HG02884 (cell line): ENCODE measurements around the gene IP6K3.

ENCODE experiments used
- ATAC-seq: cut with Tn5 transposase; IDR thresholded peaks from one replicate; pipeline ENCODE4 v1.9.1; 2021; ENCODE audit warnings: mild to moderate bottlenecking, moderate library complexity; ENCODE audit not compliant: unreplicated experiment

The IP6K3 gene

GRCh38 chr6:33761922-33762629 lies 15.4 kb upstream of the IP6K3 start:
- ATAC-seq, result no peak

GRCh38 chr6:33761581-33761921 lies 14.8 kb upstream of the IP6K3 start:
- ATAC-seq, result no peak

DNA sequence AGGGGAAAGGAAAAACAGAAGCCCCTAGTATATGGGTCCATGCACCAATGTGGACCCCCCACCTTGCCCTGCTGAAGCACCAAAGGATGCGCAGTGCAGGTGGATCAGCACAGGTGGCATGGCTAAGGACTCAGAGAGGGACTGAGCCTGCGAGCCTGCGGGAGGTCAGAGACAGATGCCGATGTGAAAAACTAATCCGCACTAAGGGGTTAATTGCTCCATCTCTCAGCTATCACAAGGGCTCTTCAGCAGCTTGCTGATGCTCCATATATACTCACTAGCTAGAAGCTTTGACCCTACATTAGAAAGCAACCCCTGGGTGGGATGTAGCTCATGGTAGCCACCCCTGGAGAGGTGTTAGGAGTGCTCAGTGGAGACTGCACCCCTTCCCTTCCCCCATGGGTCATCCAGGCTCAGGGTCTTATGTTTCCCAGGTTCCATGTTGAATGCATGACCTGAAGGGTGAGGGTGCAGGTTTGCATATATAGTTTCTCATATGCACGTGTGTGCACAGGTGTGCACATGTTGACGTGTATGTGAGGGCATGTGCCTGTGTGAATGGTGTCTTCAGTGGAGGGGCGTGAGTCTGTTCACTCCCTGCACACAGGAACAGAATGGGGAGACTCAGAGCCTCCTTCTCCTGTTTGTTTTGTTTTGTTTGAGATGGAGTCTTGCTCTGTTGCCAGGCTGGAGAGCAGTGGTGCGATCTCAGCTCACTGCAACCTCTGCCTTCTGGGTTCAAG lies 13.4 kb upstream of the IP6K3 start:
- no peak for ATAC-seq

- no peak for ATAC-seq
Observed at GRCh38 chr6:33758815-33759216, 12.1 kb upstream of the IP6K3 start.

- no peak for ATAC-seq
Observed at GRCh38 chr6:33757906-33758305, 11.2 kb upstream of the IP6K3 start.

DNA sequence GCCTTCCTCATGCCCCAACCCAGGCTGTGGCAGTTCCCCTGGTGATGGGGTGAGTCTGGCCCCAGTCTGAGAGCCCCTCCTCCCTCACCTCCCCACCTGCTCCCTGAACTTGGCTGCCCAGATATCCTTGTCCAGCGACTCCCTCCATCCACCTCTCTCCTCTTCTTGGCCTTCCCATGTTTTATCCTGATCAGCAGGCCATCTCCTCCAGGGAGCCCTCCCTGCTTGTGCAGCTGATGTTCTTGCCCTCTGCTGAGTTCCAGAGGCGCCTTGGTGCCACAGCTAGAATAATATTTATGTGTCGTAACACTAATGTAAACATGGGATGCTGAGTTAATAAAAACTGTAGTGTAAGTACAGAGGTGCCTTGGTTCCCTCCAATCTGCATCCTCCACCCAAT lies 10.4 kb upstream of the IP6K3 start:
- ATAC-seq, result no peak

- ATAC-seq, result no peak
Observed at GRCh38 chr6:33756211-33756954, 9.7 kb upstream of the IP6K3 start.

DNA sequence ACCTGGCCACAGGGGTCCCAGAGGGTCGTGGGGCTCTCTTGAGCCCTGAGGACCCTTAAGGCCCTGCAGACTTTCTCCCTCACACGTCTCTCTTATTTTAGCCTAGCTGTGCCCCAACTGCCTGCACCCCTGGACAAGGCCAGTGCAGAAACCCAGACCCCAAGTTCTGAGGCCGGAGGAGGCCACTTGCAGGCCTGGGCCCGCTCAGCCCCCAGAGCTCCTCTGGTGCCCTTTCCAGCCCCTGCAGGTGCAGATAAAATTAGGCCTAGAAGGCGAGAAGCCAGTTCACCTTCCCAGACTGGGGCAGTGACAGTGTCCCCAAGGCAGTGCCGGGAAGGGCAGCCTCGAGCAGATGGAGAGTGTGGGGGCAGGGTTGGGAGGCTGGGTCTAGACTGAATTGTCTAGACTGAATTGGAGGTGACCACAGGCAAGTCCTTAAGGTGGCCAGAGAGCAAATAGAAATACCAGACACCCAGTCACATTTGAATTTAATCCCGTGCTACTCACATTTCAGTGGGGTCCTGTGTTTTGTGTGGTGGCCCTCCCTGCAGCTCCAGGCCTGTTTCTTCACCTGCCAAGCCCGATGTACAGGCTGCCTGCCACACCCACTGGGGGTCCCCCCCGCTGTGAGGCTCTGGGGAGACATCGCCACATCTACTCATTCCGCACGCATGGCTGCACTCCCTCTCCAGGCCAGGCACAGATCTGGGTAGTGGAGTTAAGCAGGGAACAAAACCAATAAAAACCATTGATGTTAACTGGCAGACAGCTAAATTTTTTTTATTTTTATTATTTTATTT lies 8.6 kb upstream of the IP6K3 start:
- no peak for ATAC-seq

- ATAC-seq, result no peak
Observed at GRCh38 chr6:33754222-33754621, 7.5 kb upstream of the IP6K3 start.

DNA sequence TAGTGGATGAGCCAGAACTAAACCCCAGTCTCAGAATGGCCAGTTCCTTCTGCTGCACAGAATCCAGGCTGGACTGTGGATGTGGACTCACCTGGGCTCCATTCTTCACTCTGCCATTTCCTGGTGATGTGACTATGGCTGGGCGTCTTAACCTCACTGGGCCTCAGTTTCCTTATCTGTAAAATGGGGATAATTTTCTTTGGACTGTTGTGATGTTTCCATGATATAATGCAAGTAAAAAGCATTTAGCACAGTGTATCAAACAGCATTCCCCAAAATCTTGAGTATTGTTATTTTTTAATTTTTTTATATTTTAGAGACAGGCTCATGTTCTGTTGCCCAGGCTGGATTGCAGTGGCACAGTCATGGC lies 5.9 kb upstream of the IP6K3 start:
- no peak for ATAC-seq

DNA sequence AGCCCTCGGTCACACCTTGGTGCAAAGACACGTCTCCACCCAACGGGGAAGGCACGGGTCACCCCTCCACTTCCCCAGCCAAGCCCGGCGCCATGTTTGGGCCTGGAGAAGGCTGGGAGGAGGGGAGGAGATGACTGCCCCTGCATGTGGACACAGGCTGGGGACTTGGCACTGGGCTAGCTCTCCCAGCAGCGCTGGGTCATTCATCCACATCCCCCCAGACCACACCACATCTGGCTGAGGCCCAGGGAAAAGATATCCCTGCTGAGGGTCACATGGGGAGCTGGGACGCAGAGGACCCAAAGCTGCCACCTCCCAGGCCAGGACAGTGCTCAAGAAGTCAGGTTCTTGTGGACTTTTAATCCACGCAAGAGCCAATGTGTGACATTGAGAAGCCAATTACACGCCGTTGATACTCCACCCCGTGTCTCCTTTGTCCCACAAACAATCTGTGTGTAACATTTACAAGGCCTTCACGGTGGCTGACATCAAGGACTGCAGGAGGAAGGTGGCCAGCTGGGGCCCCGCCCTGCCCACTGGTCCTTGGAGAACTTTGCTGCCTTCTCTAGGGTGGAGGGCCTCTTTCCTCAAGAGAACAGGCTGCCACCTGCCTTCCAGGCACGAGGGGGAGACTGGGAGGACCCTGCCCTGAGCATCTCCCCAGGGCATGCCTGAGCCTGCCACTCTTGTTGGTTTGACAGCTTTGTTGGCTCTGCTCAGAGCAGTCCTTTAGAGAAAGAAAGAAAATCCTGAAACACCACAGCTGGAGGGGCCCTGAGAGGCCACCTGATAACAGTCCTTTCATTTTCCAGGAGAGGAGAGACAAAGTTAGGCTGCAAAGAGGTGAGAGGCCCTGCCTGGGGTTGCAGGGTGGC lies 5.3 kb upstream of the IP6K3 start:
- ATAC-seq, result no peak

DNA sequence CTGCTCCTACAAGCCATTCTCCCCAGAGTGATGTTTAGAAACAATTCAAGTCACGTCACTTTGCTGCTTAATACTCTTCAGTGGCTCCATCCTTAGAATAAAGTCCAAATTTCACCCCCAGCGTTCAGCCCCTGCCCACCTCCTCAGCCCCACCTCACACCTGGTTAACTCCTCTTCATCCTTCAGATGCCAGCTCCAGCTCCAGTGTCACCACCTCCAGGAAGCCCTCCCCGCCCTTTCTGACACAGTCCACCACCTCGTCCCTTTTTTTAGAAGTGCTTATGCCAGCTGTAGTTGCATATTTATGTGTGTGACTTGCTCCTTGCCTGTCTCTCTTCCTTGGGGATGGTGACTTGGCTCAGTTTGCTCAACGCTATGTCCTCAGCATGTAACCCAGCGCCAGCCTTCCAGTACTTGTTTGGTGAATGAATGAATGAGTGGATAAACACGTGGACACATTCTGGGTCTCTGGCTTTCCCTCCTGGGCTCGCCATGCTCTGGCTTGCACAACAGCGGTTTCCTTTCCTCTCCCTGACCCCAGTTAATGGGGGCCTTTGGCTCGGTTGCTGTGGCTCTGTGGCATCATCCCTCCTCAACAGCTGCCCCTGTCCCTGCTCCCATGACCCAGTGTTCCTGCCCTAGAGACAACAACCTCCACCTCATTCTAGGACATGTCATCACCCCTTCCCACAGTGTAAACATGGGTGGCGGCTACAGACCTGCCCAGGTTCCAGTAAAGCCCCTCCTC lies 3.7 kb upstream of the IP6K3 start:
- no peak for ATAC-seq

DNA sequence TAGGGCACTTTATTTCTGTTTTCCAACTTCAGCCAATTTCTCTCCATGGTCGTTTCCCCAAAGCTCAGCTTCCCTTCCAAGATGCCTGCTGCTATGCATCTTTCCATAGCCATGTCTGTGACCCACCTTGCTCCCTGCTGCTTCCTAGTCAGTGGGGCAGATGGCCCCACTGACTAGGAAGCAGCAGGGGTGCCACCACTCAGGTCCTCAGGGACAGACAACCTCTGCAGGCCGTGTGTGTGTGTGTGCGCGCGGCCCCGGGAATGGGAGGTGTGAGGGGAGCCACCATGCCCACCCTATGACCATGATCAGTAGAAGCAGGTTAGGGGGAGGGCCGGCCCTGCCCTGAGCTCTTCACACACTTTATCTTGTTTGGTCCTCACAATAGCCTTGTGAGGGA lies 2.7 kb upstream of the IP6K3 start:
- ATAC-seq, result no peak

- ATAC-seq, result no peak
Observed at GRCh38 chr6:33748841-33749240, 2.1 kb upstream of the IP6K3 start.

DNA sequence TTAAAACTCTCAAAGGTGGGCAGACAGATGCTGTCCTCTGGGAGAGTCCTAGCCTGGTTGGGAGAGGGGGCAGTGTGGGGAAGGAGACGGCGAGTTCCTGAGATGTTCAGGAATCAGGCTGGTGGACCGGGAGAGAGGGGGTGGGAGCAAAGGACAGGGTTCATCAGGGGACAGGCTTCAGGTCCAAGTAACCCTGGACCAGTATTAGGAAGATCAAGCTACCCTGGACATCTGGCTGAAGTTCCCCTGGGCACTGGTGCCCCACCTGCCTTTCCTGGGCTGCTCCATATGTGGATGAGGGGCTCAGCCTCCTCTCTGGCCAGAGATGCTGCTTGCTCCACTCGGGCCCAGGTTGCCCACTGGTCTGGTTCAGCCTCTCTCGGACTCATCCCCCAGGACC lies 1.1 kb upstream of the IP6K3 start:
- ATAC-seq, result no peak

DNA sequence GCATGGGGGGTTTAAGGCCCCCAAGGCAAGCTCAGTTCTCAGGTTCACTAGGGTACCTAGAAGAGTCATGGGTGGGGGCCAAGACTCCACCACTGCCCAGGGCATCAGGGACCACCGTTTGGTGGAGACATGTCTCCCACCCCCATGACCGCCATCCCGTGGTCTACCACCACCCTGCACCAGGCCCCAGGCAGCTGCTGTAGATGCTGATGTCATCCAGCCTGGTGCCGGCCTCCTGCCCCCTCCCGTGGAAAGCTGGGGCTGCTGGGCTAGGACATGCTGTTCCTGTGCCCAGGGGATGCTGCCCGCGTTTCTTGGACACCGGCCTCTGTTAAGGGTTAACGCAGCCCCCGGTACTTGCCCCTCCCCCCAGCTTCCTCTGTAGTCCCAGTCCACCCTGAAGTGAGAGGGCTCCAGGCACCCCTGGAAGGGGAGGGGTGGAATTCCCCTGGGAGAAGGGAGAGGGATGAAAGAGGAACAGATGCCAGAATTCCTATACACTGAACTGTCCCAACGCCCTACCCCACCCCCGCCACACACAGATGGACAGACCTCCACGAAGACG lies 587 bp downstream of the IP6K3 start:
- ATAC-seq, result no peak

GRCh38 chr6:33745548-33745947 lies 1.2 kb downstream of the IP6K3 start:
- no peak for ATAC-seq

DNA sequence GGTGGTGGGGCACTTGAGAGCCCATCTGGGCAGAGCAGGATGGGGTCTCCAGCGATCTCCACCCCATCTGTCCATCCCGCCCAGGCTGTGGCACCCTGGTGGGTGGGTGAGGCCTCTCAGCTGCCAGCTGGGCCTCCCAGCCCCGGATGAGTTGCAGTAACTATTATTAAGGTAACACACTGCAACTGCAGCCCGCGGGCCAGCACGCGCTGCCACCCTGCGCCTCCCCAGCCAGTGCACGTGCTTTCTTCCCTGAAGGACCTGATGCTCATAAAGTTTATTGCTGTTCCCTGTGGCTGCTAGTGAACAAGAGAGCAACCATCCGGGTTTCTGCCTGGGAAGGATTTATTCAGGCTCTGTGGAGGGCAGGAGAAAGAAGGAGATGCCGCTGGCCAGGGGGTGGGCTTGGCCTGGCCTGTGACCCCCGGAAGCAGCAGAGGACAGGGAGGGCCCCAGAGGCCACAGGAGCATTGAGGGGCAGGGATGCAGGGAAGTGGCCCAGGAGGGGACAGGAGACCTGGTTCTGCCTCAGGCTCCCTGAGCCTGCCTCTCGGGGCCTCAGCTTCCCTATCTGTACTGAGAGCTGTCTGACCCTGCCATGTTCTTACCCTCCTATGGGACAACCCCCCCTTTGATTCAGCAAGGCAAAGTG lies 1.7 kb downstream of the IP6K3 start:
- no peak for ATAC-seq
